NT2/D1 (cell line): Measurements from ENCODE around the gene DEDD2.

Experiments
- DNase-seq: peaks from one replicate; pipeline ENCODE4 v3.0.0-alpha.2; 2011; ENCODE audit warnings: low read depth, low spot score
- H3K27me3 ChIP-seq: 2 replicates; pipeline ENCODE4 v1.6.0; 2011; ENCODE audit warnings: mild to moderate bottlenecking; ENCODE audit not compliant: insufficient read length, insufficient read depth
- H3K36me3 ChIP-seq: 2 replicates; pipeline ENCODE4 v1.6.1; 2011; ENCODE audit warnings: mild to moderate bottlenecking, low read length, mixed read lengths; ENCODE audit not compliant: insufficient read depth, insufficient read length
- H3K4me1 ChIP-seq: 2 replicates; pipeline ENCODE4 v1.5.1; 2011; ENCODE audit not compliant: insufficient read depth, insufficient read length
- H3K4me3 ChIP-seq: 2 replicates; pipeline ENCODE4 v1.5.1; 2011; ENCODE audit warnings: low read depth; ENCODE audit not compliant: insufficient read length
- H3K9ac ChIP-seq: 2 replicates; pipeline ENCODE4 v1.6.0; 2011; ENCODE audit warnings: low read depth; ENCODE audit not compliant: insufficient read length
- H3K9me3 ChIP-seq: 2 replicates; pipeline ENCODE4 v1.5.1; 2011; ENCODE audit warnings: mild to moderate bottlenecking, low read length; ENCODE audit not compliant: insufficient read depth
- SUZ12 ChIP-seq: IDR thresholded peaks from 2 replicates; pipeline ENCODE4 v1.6.1; 2011; ENCODE audit not compliant: insufficient read length, insufficient read depth; ENCODE audit errors: extremely low read depth
- YY1 ChIP-seq: IDR thresholded peaks from 2 replicates; pipeline ENCODE4 v1.6.1; 2011; ENCODE audit not compliant: insufficient read length, insufficient read depth
- ZNF274 ChIP-seq: IDR thresholded peaks from 2 replicates; pipeline ENCODE4 v1.6.1; 2011; ENCODE audit warnings: mild to moderate bottlenecking, low read depth, low read length

DEDD2 gene

DNA sequence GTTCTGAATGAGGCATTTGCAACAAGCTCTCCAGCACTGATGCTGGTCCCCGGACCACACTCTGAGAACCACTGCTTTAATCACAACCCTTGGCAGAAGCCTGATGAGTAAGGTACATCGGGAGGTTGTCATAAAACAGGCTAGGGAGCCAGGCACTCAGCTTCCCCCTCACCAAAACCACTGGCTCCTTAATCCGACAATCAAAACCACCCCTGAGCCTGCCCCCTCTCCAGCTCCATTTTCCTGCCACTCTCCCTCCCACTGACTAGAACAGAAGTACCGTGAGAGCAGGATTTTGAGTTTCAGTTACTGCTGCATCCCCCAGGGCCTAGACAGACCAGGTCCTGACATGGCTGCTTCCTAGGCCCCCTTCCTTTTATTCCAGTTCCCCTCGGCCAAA, 17.7 kb upstream of the DEDD2 start:
- Histone ChIP-seq H3K4me1 (no peaks in the 10 kb centered on the region), H3K36me3 (peaks cover 81% of the 10 kb centered on the region), H3K4me3 (no peak overlapping the region), H3K9ac (no peak overlapping the region), H3K27me3 (no peaks in the 10 kb centered on the region), H3K9me3 (no peaks in the 10 kb centered on the region)
- TF ChIP-seq SUZ12 (no peak), YY1 (no peak), ZNF274 (no peak)
- no peak for DNase-seq

DNA sequence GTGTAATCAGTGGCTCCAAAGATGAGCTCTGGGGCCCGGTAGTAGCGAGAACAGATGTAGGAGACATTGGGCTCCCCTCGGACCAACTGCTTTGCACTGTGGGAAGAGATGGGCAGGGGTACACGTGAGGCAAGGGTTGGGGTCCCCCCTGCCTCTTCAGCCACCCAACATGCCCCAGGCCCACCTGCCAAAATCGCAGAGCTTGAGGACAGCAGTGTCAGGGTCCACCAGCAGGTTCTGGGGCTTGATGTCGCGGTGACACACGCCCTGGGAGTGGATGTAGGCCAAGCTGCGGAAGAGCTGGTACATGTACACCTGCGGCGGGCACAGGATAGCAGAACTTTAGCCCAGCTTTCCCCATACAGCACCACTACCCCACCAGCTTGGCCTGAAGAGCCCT, 16.9 kb upstream of the DEDD2 start:
- DNase-seq, result no peak
- Histone ChIP-seq H3K36me3 (peaks cover 79% of the 10 kb centered on the region), H3K9me3 (no peaks in the 10 kb centered on the region), H3K4me3 (no peak overlapping the region), H3K4me1 (no peaks in the 10 kb centered on the region), H3K9ac (no peak overlapping the region), H3K27me3 (no peaks in the 10 kb centered on the region)
- TF ChIP-seq ZNF274 (no peak), YY1 (no peak), SUZ12 (no peak)

DNA sequence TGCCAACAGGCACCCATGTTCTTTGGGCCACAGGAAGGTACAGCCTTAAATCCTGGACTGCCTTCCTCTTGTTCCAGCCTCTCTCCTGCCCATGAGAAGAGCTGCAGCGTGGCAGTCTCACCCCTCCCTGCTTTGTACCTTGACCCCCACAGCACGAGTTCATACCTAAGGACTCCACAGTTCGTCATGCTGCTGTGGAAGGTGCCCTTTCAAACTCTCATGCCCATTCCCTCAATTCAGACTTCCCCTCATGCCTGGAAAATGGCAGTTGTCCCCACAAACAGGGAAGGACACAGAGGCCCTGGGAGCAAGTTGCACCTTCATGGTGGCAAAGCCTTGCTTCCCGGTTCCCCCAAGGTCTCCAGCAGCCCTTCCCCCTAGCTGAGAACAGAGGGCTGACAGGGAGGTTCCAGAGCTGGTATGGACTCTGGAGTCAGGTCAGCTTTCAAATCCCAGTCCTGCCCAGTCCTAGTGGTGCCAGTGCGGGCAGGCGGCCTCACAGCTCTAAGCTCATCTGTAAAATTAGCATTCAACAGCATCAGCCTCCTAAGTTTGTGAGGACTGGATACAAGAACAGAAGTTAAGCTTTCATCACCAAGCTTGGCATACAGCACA, 16.3 kb upstream of the DEDD2 start:
- Histone ChIP-seq H3K9ac (no peak overlapping the region), H3K27me3 (no peaks in the 10 kb centered on the region), H3K9me3 (no peaks in the 10 kb centered on the region), H3K4me3 (no peak overlapping the region), H3K36me3 (peaks cover 79% of the 10 kb centered on the region), H3K4me1 (no peaks in the 10 kb centered on the region)
- DNase-seq, result no peak
- TF ChIP-seq ZNF274 (no peak), SUZ12 (no peak), YY1 (no peak)

DNA sequence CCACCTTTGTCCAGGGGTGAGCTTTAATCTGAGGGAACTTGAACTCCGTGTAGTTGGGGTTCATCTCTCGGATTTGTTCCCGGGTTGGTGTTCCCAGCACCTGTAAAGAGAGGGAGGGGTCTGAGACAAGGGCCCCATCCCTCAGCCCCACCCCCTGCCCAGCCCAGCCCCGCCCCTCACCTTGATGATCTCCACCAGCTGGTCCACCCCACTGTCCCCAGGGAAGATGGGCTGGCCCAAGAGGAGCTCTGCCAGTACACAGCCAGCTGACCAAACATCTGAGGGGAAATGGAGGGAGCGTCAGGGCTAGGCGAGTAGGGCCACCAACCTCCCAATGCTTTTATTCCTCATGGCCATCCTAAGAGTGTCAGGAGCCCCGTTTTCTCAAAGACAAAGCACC, 15.6 kb upstream of the DEDD2 start:
- Histone ChIP-seq H3K4me1 (no peaks in the 10 kb centered on the region), H3K27me3 (no peaks in the 10 kb centered on the region), H3K36me3 (peaks cover 83% of the 10 kb centered on the region), H3K9me3 (no peaks in the 10 kb centered on the region), H3K4me3 (no peak overlapping the region), H3K9ac (no peak overlapping the region)
- TF ChIP-seq SUZ12, result no peak
- no peak for TF ChIP-seq YY1
- TF ChIP-seq ZNF274, result no peak
- no peak for DNase-seq

DNA sequence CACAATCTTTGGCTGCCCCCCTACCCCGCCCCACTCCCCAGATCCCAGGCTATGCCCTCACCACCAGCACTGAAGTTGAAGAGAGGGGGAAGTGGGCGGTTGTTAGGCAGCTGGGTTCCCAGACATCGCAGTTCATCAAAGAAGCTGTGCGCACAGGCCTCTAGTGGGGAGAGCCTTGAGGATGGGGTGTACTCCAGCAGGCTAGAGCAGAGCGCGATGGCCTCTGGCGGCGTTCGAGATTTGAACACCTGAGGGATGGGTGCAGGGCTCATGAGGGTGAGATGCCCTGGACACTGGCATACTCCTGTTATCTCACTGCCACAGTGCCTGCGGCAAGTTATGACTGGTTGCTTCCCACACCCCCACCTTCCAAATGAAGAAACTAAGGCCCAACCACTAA, 15.0 kb upstream of the DEDD2 start:
- Histone ChIP-seq H3K27me3 (no peaks in the 10 kb centered on the region), H3K36me3 (peaks cover 88% of the 10 kb centered on the region), H3K4me3 (no peak overlapping the region), H3K9ac (no peak overlapping the region), H3K4me1 (no peaks in the 10 kb centered on the region), H3K9me3 (no peaks in the 10 kb centered on the region)
- TF ChIP-seq ZNF274 (no peak), YY1 (no peak), SUZ12 (no peak)
- DNase-seq, result no peak

DNA sequence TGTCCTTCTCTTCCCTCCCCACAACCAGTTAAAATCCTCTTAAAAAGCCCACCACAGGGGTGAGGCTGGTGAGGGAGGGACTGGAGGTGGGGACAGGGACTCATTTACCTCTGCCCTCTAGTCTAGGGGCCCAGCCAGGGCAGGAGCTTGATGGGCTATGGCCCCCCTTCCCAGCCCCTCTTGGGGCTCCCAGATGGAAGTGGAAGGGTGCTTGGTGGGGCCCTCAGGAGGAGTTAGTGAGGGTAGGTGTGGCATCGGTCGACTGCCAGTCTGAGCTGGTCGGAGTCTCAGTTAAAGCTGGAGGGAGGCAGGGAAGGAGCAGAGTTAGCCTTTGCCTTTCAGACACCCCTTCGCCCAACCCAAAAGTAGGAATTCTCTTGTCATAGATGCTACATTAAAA, 13.1 kb upstream of the DEDD2 start:
- no peaks in the 10 kb centered on the region for H3K4me1 ChIP-seq
- no peak overlapping the region for H3K9ac ChIP-seq
- H3K36me3 ChIP-seq, result peaks cover 91% of the 10 kb centered on the region

DNA sequence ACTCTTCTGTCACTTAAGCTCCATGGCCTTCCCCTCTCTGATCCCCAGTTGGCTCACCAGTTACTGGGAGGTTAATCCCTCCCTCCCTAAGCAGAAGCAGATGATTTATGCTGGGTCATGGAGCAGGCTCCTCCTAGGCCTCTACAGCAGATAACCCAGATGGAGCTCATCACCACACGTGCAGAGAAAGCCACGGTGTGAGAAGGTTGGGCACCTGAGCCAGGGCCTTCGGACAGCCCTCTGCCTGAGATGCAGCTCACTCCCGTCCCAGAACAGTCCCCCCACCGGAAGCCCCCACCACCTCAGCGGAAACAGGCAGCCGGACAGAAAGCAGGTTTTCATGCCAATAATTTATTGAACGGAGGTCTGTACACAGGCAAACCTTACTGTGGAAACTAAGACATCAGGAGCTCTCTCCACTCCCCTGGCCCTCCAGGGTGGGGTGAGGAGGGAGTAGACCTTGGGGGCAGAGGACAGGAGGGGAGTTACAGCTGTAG, 12.4 kb upstream of the DEDD2 start:
- TF ChIP-seq ZNF274 (no peak), SUZ12 (no peak), YY1 (no peak)
- Histone ChIP-seq H3K27me3 (no peaks in the 10 kb centered on the region), H3K36me3 (peaks cover 91% of the 10 kb centered on the region), H3K4me1 (no peaks in the 10 kb centered on the region), H3K4me3 (no peak overlapping the region), H3K9me3 (no peaks in the 10 kb centered on the region), H3K9ac (no peak overlapping the region)
- no peak for DNase-seq

More for the DNA sequence above, 13.1 kb upstream of the DEDD2 start:
- DNase-seq, result no peak
- Histone ChIP-seq H3K4me3 (no peak overlapping the region), H3K27me3 (no peaks in the 10 kb centered on the region), H3K9me3 (no peaks in the 10 kb centered on the region)
- TF ChIP-seq SUZ12 (no peak), ZNF274 (no peak), YY1 (no peak)
